K562 (cell line): ENCODE measurements around the gene MAP7D1. TPM values are rescaled to one million over a fixed set of nuclear protein-coding genes. Genes with fewer than 3 reads are reported as not detected.
A peak's percentile ranks its signal among the peaks of the same experiment; 100 is the strongest.

ENCODE experiments used
- CBFA2T2 ChIP-seq: fragments of 450-650 bp; conservative IDR thresholded peaks from 2 replicates; pipeline ENCODE4 v1.6.1; 2017; ENCODE audit warnings: mild to moderate bottlenecking
- DEAF1 ChIP-seq: fragments of 450-650 bp; formaldehyde crosslinking; IDR thresholded peaks from 2 replicates; pipeline ENCODE4 v1.4.0; 2020; ENCODE audit warnings: mild to moderate bottlenecking, moderate library complexity
- E2F6 ChIP-seq, 2 experiments: IDR thresholded peaks; 2 replicates each; pipeline ENCODE4 v1.6.1; 2011; ENCODE audit warnings: borderline replicate concordance in 1 of 2, control low read depth in 1 of 2, low read depth in 1 of 2, low read length in 1 of 2, mild to moderate bottlenecking in 1 of 2, mixed read lengths in 1 of 2, moderate library complexity in 1 of 2; ENCODE audit not compliant: insufficient read depth in 1 of 2, insufficient read length in 1 of 2, poor library complexity in 1 of 2, severe bottlenecking in 1 of 2; ENCODE audit errors: extremely low read depth in 1 of 2
- GATA2 ChIP-seq: sonication (generic); formaldehyde crosslinking; IDR thresholded peaks from 2 replicates; pipeline ENCODE4 v1.4.0; 2020; ENCODE audit warnings: mild to moderate bottlenecking, missing genetic modification reagents
- IRF2 ChIP-seq: sonication (generic); formaldehyde crosslinking; IDR thresholded peaks from 2 replicates; pipeline ENCODE4 v1.8.1; 2022; ENCODE audit warnings: mild to moderate bottlenecking, missing genetic modification reagents
- NBN ChIP-seq: fragments of 450-650 bp; IDR thresholded peaks from 2 replicates; pipeline ENCODE4 v1.6.1; 2016; ENCODE audit warnings: low read depth, mild to moderate bottlenecking
- NKRF ChIP-seq: fragments of 450-650 bp; IDR thresholded peaks from 2 replicates; pipeline ENCODE4 v1.6.1; 2016; ENCODE audit warnings: borderline replicate concordance
- POU5F1 ChIP-seq: fragments of 150-350 bp; IDR thresholded peaks from 2 replicates; pipeline ENCODE4 v1.6.1; 2014; ENCODE audit warnings: borderline replicate concordance, low read length, low read depth, mild to moderate bottlenecking; ENCODE audit not compliant: partially characterized antibody
- SIN3A ChIP-seq, 2 experiments: fragments of 150-350 bp in 1 of 2; IDR thresholded peaks; 2 replicates each; pipeline ENCODE4 v1.6.1; 2011 to 2016; ENCODE audit warnings: borderline replicate concordance in 2 of 2, low read depth in 2 of 2, low read length in 2 of 2, mild to moderate bottlenecking in 2 of 2, moderate library complexity in 2 of 2; ENCODE audit not compliant: control insufficient read depth in 1 of 2
- STAT5A ChIP-seq: IDR thresholded peaks from 2 replicates; pipeline ENCODE4 v1.6.1; 2012; ENCODE audit warnings: low read length, inconsistent platforms, borderline replicate concordance
- TAL1 ChIP-seq: fragments of 450-650 bp; IDR thresholded peaks from 2 replicates; pipeline ENCODE4 v1.6.1; 2016; ENCODE audit warnings: mild to moderate bottlenecking
- TEAD4 ChIP-seq, 2 experiments: sonication (generic) in 1 of 2; formaldehyde crosslinking in 1 of 2; IDR thresholded peaks; 2 replicates each; pipeline versions ENCODE4 v1.6.1 to v1.8.0; 2012 to 2022; ENCODE audit warnings: borderline replicate concordance in 1 of 2, inconsistent platforms in 1 of 2, low read length in 1 of 2, mild to moderate bottlenecking in 1 of 2, missing genetic modification reagents in 1 of 2
- TSC22D4 ChIP-seq: fragments of 450-650 bp; IDR thresholded peaks from 2 replicates; pipeline ENCODE4 v1.6.1; 2016; ENCODE audit warnings: missing genetic modification characterization, missing biosample characterization, control low read depth
- U2AF1 ChIP-seq: fragments of 200-400 bp; formaldehyde crosslinking; optimal IDR thresholded peaks from 2 replicates; pipeline ENCODE3; 2017; ENCODE audit warnings: mild to moderate bottlenecking, low read depth, low read length, moderate library complexity
- ZMIZ1 ChIP-seq, 2 experiments: fragments of 150-350 bp in 1 of 2; IDR thresholded peaks; 2 replicates each; pipeline ENCODE4 v1.6.1; 2012 to 2016; ENCODE audit warnings: low read depth in 2 of 2, low read length in 2 of 2, mild to moderate bottlenecking in 1 of 2, moderate library complexity in 1 of 2
- ZNF197 ChIP-seq: fragments of 200-800 bp; sonication (Bioruptor generic); IDR thresholded peaks from 2 replicates; pipeline ENCODE4 v1.6.1; 2016; ENCODE audit warnings: low read depth, missing genetic modification characterization, missing compliant biosample characterization
- polyA plus RNA-seq, 8 experiments: library from polyadenylated mRNA; depleted of rRNA in 4 of 8; stranded (reverse) in 5 of 8; unstranded in 3 of 8; fragments of >200 nt; fragmentation: Nextera tagmentation in 2 of 8; fragmentation: Illumina TruSeq in 1 of 8; extraction: Ambion mirVana in 2 of 8; extraction: Trizol in 1 of 8; gene quantifications; 2 replicates each; pipeline versions ENCODE4 v1.2.1 to v1.2.3, GENCODE V29; 2011 to 2014; ENCODE audit warnings: inconsistent platforms in 1 of 8, missing spikeins in 1 of 8
- total RNA-seq, 7 experiments: library from RNA; depleted of rRNA in 6 of 7; stranded (reverse); fragments of >200 nt in 6 of 7; fragmentation: Illumina TruSeq in 2 of 7; extraction: Trizol in 2 of 7; gene quantifications; 2 replicates each; pipeline versions ENCODE4 v1.2.1 to v1.2.3, GENCODE V29; 2011 to 2021; ENCODE audit warnings: low replicate concordance in 1 of 7

The MAP7D1 gene
- total and polyA plus RNA-seq, 9 of the 15 experiments (the other 6 are each of a cell fraction or from before 2014, with no cell fraction given) = 3.6 to 108 (median 34.5) TPM

GRCh38 chr1:36225283-36225899, 69.4 kb downstream of the MAP7D1 start (continued):
- TF ChIP-seq DEAF1 (CRISPR knock-in tag) = no peak
- no peak for TF ChIP-seq E2F6 (IDR thresholded peaks at IDR 0.05; ENCODE audit: borderline replicate concordance in 1 of 2, extremely low read depth in 1 of 2, insufficient read depth in 1 of 2, insufficient read length in 1 of 2, low read depth in 1 of 2, low read length in 1 of 2, poor library complexity in 1 of 2, severe bottlenecking in 1 of 2)
- no peak for TF ChIP-seq U2AF1
- TF ChIP-seq NKRF = 0 out of 2 replicates have a peak, but pooled peaks have one; percentile 12
- peak; percentile 64 for TF ChIP-seq GATA2 (CRISPR knock-in tag)
- 0 out of 2 replicates have a peak, but pooled peaks have one; percentile 11 for TF ChIP-seq ZNF197 (CRISPR knock-in tag)
- TF ChIP-seq STAT5A = peak; percentile 23; the same call in 1 of the 2 replicates
- TF ChIP-seq POU5F1 = peak; percentile 4
- peak; percentile 39; the same call in 1 of the 2 replicates for TF ChIP-seq TAL1
- TF ChIP-seq SIN3A (IDR thresholded peaks at IDR 0.05; ENCODE audit: borderline replicate concordance in 2 of 2, control insufficient read depth in 1 of 2, low read depth in 2 of 2, low read length in 2 of 2) = no peak
- TF ChIP-seq NBN = no peak
- TF ChIP-seq ZMIZ1 (IDR thresholded peaks at IDR 0.05; ENCODE audit: low read depth in 2 of 2, low read length in 2 of 2) = no peak
- no peak for TF ChIP-seq IRF2 (CRISPR knock-in tag)
- peak; percentile 34; the same call in 1 of the 2 replicates for TF ChIP-seq CBFA2T2
- TF ChIP-seq TSC22D4 (tag) = no peak
- peak; percentile 58; the same call in 1 of the 2 replicates for TF ChIP-seq TEAD4 (IDR thresholded peaks at IDR 0.05; ENCODE audit: low read length)
- no peak for TF ChIP-seq TEAD4 (CRISPR knock-in tag; IDR thresholded peaks at IDR 0.05; ENCODE audit: borderline replicate concordance)
